OCI-LY3 (cell line): ENCODE results near the gene KCNQ1.

Source experiments
- CTCF ChIP-seq: fragments of 200-600, 300-600 bp; sonication (generic); IDR thresholded peaks from 2 replicates; pipeline ENCODE4 v1.5.1; 2014; ENCODE audit warnings: antibody characterized with exemption, low read length, low read depth
- EZH2phosphoT487 ChIP-seq: fragments of 200-600 bp; shearing (Covaris generic); IDR thresholded peaks from 2 replicates; pipeline ENCODE4 v1.6.1; 2018; ENCODE audit warnings: antibody characterized with exemption, mixed run types, low read depth

GRCh38 chr11:2400762-2401435, 43.9 kb upstream of the KCNQ1 start:
- no peak for TF ChIP-seq CTCF
- TF ChIP-seq EZH2phosphoT487: no peak
